K562 (cell line): ENCODE data around the gene RNF123. TPM values are rescaled to one million over a fixed set of nuclear protein-coding genes. Genes with fewer than 3 reads are reported as not detected.

Experiments used
- ATAC-seq: fragments of 200-7000 bp; cut with Tn5 transposase; 3 replicates; pipeline ENCODE4 v1.9.1; 2020; ENCODE audit warnings: moderate library complexity
- BruUV-seq: library from RNA; stranded (reverse); fragments of 400-500 nt; replicated peaks from 2 replicates; lab custom pipeline; 2021; lab: Mats Ljungman, UMichigan
- CTCF ChIA-PET: fragments of 300-600 bp; formaldehyde crosslinking; extraction: SDS; loops from one replicate; lab custom pipeline; 2021; ENCODE audit warnings: low intra/inter-chr PET ratio; lab: Yijun Ruan, JAX
- POLR2A ChIA-PET: fragments of 300-600, 350-650 bp; sonication (Branson Sonifier 250); formaldehyde crosslinking; extraction: SDS; loops from one replicate; lab custom pipeline; 2021; ENCODE audit warnings: antibody characterized with exemption, inconsistent platforms; lab: Yijun Ruan, JAX
- DNase-seq, 4 experiments: peaks; one replicate each; pipeline versions ENCODE4 v3.0.0 to v3.0.0-alpha.2; 2011 to 2018; ENCODE audit warnings: low spot score in 3 of 4, mixed read lengths in 3 of 4; ENCODE audit errors: extremely low read depth in 1 of 4
- FAIRE-seq: peaks from 2 replicates; lab custom pipeline; 2011; peaks lifted over from hg19 to GRCh38; lab: Jason Lieb, UNC
- H2AFZ ChIP-seq: 2 replicates; pipeline ENCODE4 v1.6.0; 2011; ENCODE audit warnings: low read depth, low read length, control low read depth, inconsistent platforms
- H3K27ac ChIP-seq: fragments of 200-600 bp; 3 replicates; pipeline ENCODE4 v1.8.0; 2011; ENCODE audit warnings: low read depth, mild to moderate bottlenecking, control low read depth, inconsistent platforms, low read length, moderate library complexity, mixed read lengths; ENCODE audit errors: extremely low read depth
- H3K27me3 ChIP-seq, 2 experiments: fragments of 300-600 bp in 1 of 2; 2 replicates in 1 of 2; 3 replicates in 1 of 2; pipeline versions ENCODE4 v1.6.0 to v1.8.0; 2011; ENCODE audit warnings: inconsistent platforms in 2 of 2, low read length in 2 of 2, mild to moderate bottlenecking in 1 of 2, mixed read lengths in 1 of 2, moderate library complexity in 1 of 2; ENCODE audit not compliant: control insufficient read depth in 2 of 2, insufficient read depth in 2 of 2
- H3K36me3 ChIP-seq: fragments of 300-600 bp; 3 replicates; pipeline ENCODE4 v1.8.0; 2011; ENCODE audit warnings: mild to moderate bottlenecking, low read length, inconsistent platforms; ENCODE audit not compliant: control insufficient read depth, insufficient read depth
- H3K4me1 ChIP-seq, 2 experiments: fragments of 200-600 bp in 1 of 2; replicated peaks in 1 of 2; 2 replicates in 1 of 2; 3 replicates in 1 of 2; pipeline versions ENCODE4 v1.5.1 to v1.8.0; 2011; ENCODE audit warnings: inconsistent platforms in 2 of 2, low read length in 2 of 2, mild to moderate bottlenecking in 1 of 2, mixed read lengths in 1 of 2, moderate library complexity in 1 of 2; ENCODE audit not compliant: control insufficient read depth in 2 of 2, insufficient read depth in 2 of 2
- H3K4me2 ChIP-seq: 2 replicates; pipeline ENCODE4 v1.6.1; 2011; ENCODE audit warnings: low read length, control low read depth, inconsistent platforms, mixed read lengths; ENCODE audit not compliant: insufficient read depth
- H3K4me3 ChIP-seq: fragments of 200-600 bp; sonication (generic), shearing (Covaris generic); 2 replicates; pipeline ENCODE4 v1.5.1; 2016; ENCODE audit warnings: control low read depth, inconsistent platforms
- H3K79me2 ChIP-seq: fragments of 200-600 bp; 3 replicates; pipeline ENCODE4 v1.8.0; 2011; ENCODE audit warnings: low read length, inconsistent platforms; ENCODE audit not compliant: control insufficient read depth, insufficient read depth
- H3K9ac ChIP-seq, 2 experiments: 2 replicates each; pipeline versions ENCODE4 v1.6.0 to v1.6.1; 2011; ENCODE audit warnings: low read depth in 2 of 2, low read length in 2 of 2, control low read depth in 1 of 2, inconsistent platforms in 1 of 2, mild to moderate bottlenecking in 1 of 2, mixed read lengths in 1 of 2; ENCODE audit not compliant: insufficient read depth in 1 of 2
- H3K9me1 ChIP-seq: one replicate; pipeline ENCODE4 v1.6.0; 2011; ENCODE audit warnings: inconsistent platforms, mild to moderate bottlenecking, low read length, moderate library complexity; ENCODE audit not compliant: control insufficient read depth, insufficient read depth
- H3K9me3 ChIP-seq: replicated peaks from 2 replicates; pipeline ENCODE4 v1.5.1; 2011; ENCODE audit warnings: low read depth, low read length, inconsistent platforms; ENCODE audit not compliant: control insufficient read depth, insufficient read depth
- H4K20me1 ChIP-seq: replicated peaks from 2 replicates; pipeline ENCODE4 v1.6.1; 2011; ENCODE audit warnings: low read length, inconsistent platforms, mixed read lengths; ENCODE audit not compliant: control insufficient read depth, insufficient read depth
- BRCA1 ChIP-seq, 2 experiments: fragments of 450-650 bp in 1 of 2; sonication (generic) in 1 of 2; formaldehyde crosslinking in 1 of 2; IDR thresholded peaks; 2 replicates each; pipeline versions ENCODE4 v1.5.0 to v1.6.1; 2017 to 2020; ENCODE audit warnings: mild to moderate bottlenecking in 1 of 2, missing genetic modification reagents in 1 of 2
- GATAD2A ChIP-seq: fragments of 450-650 bp; IDR thresholded peaks from 2 replicates; pipeline ENCODE4 v1.6.1; 2017
- KHSRP ChIP-seq: fragments of 450-650 bp; IDR thresholded peaks from 2 replicates; pipeline ENCODE4 v1.6.1; 2017
- PCBP2 ChIP-seq: fragments of 200-400 bp; formaldehyde crosslinking; IDR thresholded peaks from 2 replicates; pipeline ENCODE4 v1.6.1; 2018; ENCODE audit warnings: low read length, low read depth, mild to moderate bottlenecking, moderate library complexity; ENCODE audit not compliant: poor library complexity, severe bottlenecking
- SIN3A ChIP-seq, 2 experiments: fragments of 150-350 bp in 1 of 2; IDR thresholded peaks; 2 replicates each; pipeline ENCODE4 v1.6.1; 2011 to 2016; ENCODE audit warnings: borderline replicate concordance in 2 of 2, low read depth in 2 of 2, low read length in 2 of 2, mild to moderate bottlenecking in 2 of 2, moderate library complexity in 2 of 2; ENCODE audit not compliant: control insufficient read depth in 1 of 2
- SMC3 ChIP-seq: conservative IDR thresholded peaks from 2 replicates; pipeline ENCODE4 v1.6.1; 2011; ENCODE audit warnings: low read depth, low read length, improper control_type of control experiment; ENCODE audit not compliant: insufficient read depth
- STAT5B ChIP-seq: fragments of 250-450 bp; sonication (Bioruptor Pico); IDR thresholded peaks from 2 replicates; pipeline ENCODE4 v1.8.0; 2021; ENCODE audit warnings: mild to moderate bottlenecking, inconsistent platforms
- TGIF2 ChIP-seq: sonication (generic); formaldehyde crosslinking; IDR thresholded peaks from 2 replicates; pipeline ENCODE4 v1.8.1; 2022; ENCODE audit warnings: mild to moderate bottlenecking, missing genetic modification reagents, moderate library complexity
- THRA ChIP-seq: fragments of 450-650 bp; IDR thresholded peaks from 2 replicates; pipeline ENCODE4 v1.6.1; 2017; ENCODE audit warnings: mild to moderate bottlenecking, moderate library complexity
- ZBTB34 ChIP-seq: fragments of 250-450 bp; sonication (Bioruptor Pico); IDR thresholded peaks from 2 replicates; pipeline ENCODE4 v1.8.0; 2021; ENCODE audit warnings: mild to moderate bottlenecking, moderate library complexity
- ZEB2 ChIP-seq: fragments of 450-650 bp; IDR thresholded peaks from 2 replicates; pipeline ENCODE4 v1.6.1; 2016
- ZMIZ1 ChIP-seq, 2 experiments: fragments of 150-350 bp in 1 of 2; IDR thresholded peaks; 2 replicates each; pipeline ENCODE4 v1.6.1; 2012 to 2016; ENCODE audit warnings: low read depth in 2 of 2, low read length in 2 of 2, mild to moderate bottlenecking in 1 of 2, moderate library complexity in 1 of 2
- ZNF511 ChIP-seq: sonication (generic); formaldehyde crosslinking; IDR thresholded peaks from 2 replicates; pipeline ENCODE4 v1.8.0; 2022; ENCODE audit warnings: mild to moderate bottlenecking, missing genetic modification reagents
- ZNF740 ChIP-seq, 3 experiments: fragments of 200-800 bp in 1 of 3; sonication (Bioruptor generic) in 1 of 3; sonication (generic) in 1 of 3; formaldehyde crosslinking in 1 of 3; IDR thresholded peaks; 2 replicates each; pipeline versions ENCODE4 v1.6.1 to v1.8.0; 2016 to 2022; ENCODE audit warnings: mild to moderate bottlenecking in 2 of 3, missing compliant biosample characterization in 2 of 3, missing genetic modification characterization in 2 of 3, missing genetic modification reagents in 1 of 3
- WGBS: fragments of 100-300 bp; shearing (Covaris generic); methylation state at CpG from one replicate; pipeline ENCODE4 v1.1.6; 2016; ENCODE audit warnings: low coverage, mixed read lengths; ENCODE audit not compliant: insufficient coverage; ENCODE audit errors: missing lambda C conversion rate; 5-methylcytosine and 5-hydroxymethylcytosine counted together
- in situ Hi-C: fragments of 300-500 bp; cut with MboI; formaldehyde crosslinking; loops from 4 replicates; pipeline ENCODE4 v1.15.0; 2018; ENCODE audit warnings: inconsistent platforms, mixed read lengths
- intact Hi-C: fragments of 100-400 bp; cut with micrococcal nuclease; formaldehyde crosslinking; loops from 2 replicates; pipeline ENCODE4 v1.14.2; 2022
- polyA plus RNA-seq, 8 experiments: library from polyadenylated mRNA; depleted of rRNA in 4 of 8; stranded (reverse) in 5 of 8; unstranded in 3 of 8; fragments of >200 nt; fragmentation: Nextera tagmentation in 2 of 8; fragmentation: Illumina TruSeq in 1 of 8; extraction: Ambion mirVana in 2 of 8; extraction: Trizol in 1 of 8; gene quantifications; 2 replicates each; pipeline versions ENCODE4 v1.2.1 to v1.2.3, GENCODE V29; 2011 to 2014; ENCODE audit warnings: inconsistent platforms in 1 of 8, missing spikeins in 1 of 8
- total RNA-seq, 7 experiments: library from RNA; depleted of rRNA in 6 of 7; stranded (reverse); fragments of >200 nt in 6 of 7; fragmentation: Illumina TruSeq in 2 of 7; extraction: Trizol in 2 of 7; gene quantifications; 2 replicates each; pipeline versions ENCODE4 v1.2.1 to v1.2.3, GENCODE V29; 2011 to 2021; ENCODE audit warnings: low replicate concordance in 1 of 7

RNF123 gene
- total and polyA plus RNA-seq, 9 of the 15 experiments (the other 6 are each of a cell fraction or from before 2014, with no cell fraction given), result 8.7 to 53.1 (median 17.5) TPM

DNA sequence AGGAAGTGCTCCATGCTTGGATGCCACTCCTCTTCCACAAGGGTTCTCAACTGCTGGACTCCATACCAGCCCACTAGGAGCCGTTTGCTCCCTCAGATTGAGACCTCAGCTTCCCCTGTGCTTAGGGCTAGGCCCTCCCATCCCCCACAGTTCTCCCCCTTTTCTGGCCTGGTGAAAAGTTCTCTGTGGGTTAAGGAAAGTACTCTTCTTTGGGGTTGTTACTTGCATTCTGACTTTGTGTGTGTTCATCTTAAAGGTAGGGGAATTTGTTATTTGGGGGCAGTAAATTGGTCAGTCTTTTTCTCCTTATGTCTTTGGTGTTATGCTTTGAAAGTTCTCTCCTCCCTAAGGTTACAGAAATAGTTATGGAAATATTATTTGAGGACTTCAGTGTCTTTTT lies 39.2 kb upstream of the RNF123 start:
- no TSS peak for BruUV-seq
- Histone ChIP-seq H4K20me1 (no peaks in the 10 kb centered on the region), H3K9ac (peak overlapping the region in 1 of 2 experiments; percentile 64; a peak in 1 of 4 replicates), H3K4me2 (no peak overlapping the region), H3K9me1 (no peaks in the 10 kb centered on the region), H2AFZ (no peak overlapping the region), H3K4me3 (no peak overlapping the region), H3K4me1 (peaks cover 3 to 26% of the 10 kb centered on the region in 2 experiments; a peak in 3 of 5 replicates), H3K9me3 (no peaks in the 10 kb centered on the region), H3K27ac (no peak overlapping the region), H3K36me3 (no peaks in the 10 kb centered on the region), H3K27me3 (no peaks in the 10 kb centered on the region), H3K79me2 (no peaks in the 10 kb centered on the region)
- ChIA-PET POLR2A (no interaction called here), CTCF (no interaction called here)
- peak; percentile 30 for ATAC-seq
- in situ Hi-C loops, result no loop called here
- FAIRE-seq, result no peak
- intact Hi-C loops, result no loop called here
- DNase-seq, result no peak
- WGBS, result no CpG with 5 or more reads among the region's 1 CpG
- TF ChIP-seq THRA, result no peak
- TF ChIP-seq ZEB2, result no peak
- no peak for TF ChIP-seq BRCA1 (IDR thresholded peaks at IDR 0.05)
- no peak for TF ChIP-seq BRCA1 (CRISPR knock-in tag; IDR thresholded peaks at IDR 0.05)
- no peak for TF ChIP-seq ZNF511 (CRISPR knock-in tag)
- TF ChIP-seq KHSRP, result no peak
- no peak for TF ChIP-seq GATAD2A
- TF ChIP-seq PCBP2, result no peak
- TF ChIP-seq TGIF2 (CRISPR knock-in tag), result no peak
- no peak for TF ChIP-seq ZBTB34
- no peak for TF ChIP-seq STAT5B (CRISPR knock-in tag)
- no peak for TF ChIP-seq SIN3A (IDR thresholded peaks at IDR 0.05; ENCODE audit: borderline replicate concordance in 2 of 2, control insufficient read depth in 1 of 2, low read depth in 2 of 2, low read length in 2 of 2)
- TF ChIP-seq ZMIZ1 (IDR thresholded peaks at IDR 0.05; ENCODE audit: low read depth in 2 of 2, low read length in 2 of 2), result no peak
- TF ChIP-seq SMC3, result no peak
- TF ChIP-seq ZNF740 (CRISPR knock-in tag; IDR thresholded peaks at IDR 0.05), result no peak
- no peak for TF ChIP-seq ZNF740 (tag; IDR thresholded peaks at IDR 0.05)
